GM20431 (cell line): ENCODE measurements around the gene SNRK.

ENCODE experiments used
- in situ Hi-C: fragments of 300-500 bp; cut with MseI, MboI; formaldehyde crosslinking; loops from one replicate; pipeline ENCODE4 v1.15.0; 2020; ENCODE audit warnings: low sequenced_read_pairs; ENCODE audit not compliant: unreplicated experiment

Gene SNRK, protein sequence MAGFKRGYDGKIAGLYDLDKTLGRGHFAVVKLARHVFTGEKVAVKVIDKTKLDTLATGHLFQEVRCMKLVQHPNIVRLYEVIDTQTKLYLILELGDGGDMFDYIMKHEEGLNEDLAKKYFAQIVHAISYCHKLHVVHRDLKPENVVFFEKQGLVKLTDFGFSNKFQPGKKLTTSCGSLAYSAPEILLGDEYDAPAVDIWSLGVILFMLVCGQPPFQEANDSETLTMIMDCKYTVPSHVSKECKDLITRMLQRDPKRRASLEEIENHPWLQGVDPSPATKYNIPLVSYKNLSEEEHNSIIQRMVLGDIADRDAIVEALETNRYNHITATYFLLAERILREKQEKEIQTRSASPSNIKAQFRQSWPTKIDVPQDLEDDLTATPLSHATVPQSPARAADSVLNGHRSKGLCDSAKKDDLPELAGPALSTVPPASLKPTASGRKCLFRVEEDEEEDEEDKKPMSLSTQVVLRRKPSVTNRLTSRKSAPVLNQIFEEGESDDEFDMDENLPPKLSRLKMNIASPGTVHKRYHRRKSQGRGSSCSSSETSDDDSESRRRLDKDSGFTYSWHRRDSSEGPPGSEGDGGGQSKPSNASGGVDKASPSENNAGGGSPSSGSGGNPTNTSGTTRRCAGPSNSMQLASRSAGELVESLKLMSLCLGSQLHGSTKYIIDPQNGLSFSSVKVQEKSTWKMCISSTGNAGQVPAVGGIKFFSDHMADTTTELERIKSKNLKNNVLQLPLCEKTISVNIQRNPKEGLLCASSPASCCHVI

DNA sequence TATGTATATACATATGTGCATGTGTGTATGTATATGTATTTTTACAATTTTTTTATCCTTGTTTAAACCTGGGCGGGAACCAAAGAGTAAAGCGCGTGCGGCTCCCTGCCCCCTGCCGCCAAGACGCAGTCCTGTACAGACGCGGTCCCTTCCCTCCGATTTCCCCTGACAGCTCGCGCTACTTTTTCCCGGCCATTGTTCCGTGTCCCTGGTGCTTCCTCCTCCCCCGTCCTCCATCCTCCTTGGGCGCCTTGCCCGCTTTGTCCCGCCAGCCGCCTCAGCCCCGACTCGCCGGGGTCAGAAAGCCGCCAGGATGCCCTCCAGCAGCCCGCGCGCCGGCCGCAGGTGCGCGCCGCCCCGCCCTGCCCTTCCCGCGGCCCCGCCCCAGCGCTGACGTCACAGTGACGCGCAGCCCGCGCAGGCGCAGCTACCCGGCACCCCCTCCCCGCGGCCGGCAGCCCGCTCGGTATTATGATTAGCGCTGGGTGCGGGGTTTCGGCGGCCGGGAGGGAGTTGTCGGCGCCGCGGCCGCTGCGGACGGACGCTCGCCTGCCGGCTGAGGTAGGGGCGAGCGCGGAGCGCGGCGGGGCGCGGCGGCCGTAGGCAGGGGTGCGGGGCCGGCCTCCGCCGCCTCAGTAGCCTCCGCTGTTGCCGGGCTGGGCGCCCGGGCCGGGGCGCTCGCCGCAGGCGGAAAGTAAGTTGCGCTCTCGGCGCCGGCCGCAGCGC lies at the start of gene SNRK:
Gene SNRK, plus strand, starts transcription at position 426 of the 726 bp plus-strand sequence. CDS start 16,664 bp downstream, outside the sequence.
- in situ Hi-C loops, result no loop called here

DNA sequence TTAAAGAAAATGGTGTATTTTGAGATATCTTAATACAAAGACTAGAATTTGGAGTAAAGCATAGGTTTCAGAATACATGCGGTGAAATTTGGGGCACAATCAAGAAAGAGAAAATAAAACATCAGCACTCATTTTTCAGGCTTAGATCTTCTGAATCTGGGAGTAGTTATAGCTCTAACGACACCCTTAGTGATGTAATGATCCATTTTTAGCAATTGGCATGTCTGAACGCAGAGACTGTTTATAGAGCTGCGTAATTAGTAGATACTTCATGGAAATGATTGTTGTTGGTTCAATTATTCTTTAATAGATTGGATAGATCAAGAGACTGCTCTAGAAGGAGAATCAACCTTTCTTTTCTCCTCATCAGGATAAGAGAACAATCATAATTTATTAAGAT lies 47.5 kb upstream of the SNRK start:
- in situ Hi-C loops, result no loop called here

DNA sequence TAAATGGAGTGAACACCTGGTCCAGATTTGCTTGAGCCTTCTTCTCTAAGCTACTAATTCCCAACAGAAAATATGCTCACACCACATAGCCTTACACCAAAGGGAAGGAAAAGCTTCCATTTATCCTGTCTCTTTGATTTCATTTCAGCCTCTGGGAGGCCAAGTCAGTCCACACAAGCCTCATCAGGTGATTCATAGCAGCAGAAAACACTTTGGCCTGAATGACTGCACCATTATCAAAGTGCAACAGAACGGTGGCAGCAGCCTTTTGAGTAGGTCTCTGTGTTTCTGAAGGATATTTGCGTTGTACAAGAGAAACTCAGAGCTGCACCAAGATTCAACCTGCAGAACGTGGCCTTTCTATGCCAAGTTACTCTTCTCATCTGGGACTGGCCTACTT lies 46.6 kb upstream of the SNRK start:
- in situ Hi-C loops, result no loop called here

DNA sequence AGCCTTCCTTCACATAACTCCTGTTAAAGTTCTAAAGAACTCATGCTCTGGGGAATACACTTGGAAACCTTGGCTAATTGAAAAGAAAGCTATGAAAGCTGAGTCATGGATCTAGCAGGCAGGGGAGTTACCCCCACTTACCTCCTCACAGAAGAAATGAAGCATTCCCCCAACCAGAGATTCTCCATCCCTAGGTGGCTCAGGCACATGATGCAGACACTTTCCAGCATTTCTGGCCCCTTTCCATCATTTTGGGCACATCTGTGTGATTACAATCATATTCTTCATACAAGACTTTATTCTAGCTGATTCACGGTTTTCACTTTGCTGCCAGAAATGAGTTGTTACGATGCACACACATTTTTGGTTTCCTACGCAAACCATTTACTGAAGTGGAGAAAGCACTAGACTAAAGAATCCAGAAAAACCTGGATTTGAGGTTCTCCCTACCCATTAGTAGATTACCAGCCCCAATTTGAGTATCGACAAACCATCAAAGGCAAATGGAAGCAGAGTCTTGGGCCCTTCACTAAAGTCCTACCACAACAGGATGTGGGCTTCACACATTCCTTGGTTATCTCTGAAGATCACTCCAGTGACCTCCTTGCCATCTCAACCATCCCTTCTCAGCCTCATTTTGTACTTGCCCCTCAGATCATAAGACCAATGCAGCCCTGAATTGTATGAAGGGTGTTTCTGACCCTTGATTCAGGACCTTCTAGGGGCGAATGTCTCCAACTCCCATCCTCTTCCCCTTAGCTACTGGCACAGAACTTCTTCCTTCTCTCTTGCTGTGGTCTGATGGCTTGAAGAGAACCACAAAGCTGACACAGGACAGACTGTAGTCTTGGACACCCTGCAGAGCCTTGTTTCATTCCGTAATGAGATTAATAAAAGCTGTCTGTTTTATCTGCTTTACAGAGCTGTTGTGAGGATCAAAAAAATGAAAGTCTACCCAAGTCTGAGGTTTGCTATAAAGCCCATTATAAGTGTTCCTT lies 42.5 kb upstream of the SNRK start:
- in situ Hi-C loops, result no loop called here

DNA sequence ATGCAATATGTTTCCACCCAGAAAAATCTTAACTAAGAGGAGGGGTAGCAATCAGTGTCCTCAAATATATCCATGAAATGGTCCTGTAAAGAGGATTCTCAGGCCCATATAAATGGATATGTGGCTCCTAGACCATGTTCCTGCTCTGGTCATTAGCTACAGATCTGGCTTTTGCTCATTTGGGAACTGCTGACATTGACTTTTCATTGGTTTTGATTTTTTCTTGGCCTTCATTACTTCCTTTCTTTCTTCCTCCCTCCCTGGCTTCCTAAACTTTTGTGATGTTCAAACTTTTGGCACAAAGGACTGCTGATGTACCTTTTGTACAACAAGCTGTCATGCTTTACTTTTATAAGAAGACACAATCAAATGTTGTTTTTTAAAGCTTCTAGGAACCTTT lies 41.6 kb upstream of the SNRK start:
- in situ Hi-C loops, result no loop called here

DNA sequence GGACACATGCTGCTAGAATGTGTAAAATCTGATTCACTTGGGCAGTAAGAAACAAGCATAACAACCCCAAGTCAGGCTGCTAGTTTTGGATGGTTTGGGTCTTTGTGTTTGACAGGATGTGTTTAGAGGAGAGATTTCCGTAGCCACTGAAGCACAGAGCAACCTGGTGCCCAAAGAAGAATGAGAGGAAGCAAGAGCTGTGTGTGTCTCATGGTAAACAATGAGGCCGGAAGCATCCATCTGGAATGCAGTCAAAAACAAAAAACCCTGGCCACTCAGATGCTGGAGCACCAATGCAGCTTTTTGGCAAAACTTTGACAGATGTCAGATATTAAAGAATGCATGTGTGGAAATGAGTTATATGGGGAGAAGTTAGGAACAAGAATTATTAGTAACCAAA lies 39.4 kb upstream of the SNRK start:
- in situ Hi-C loops, result no loop called here

DNA sequence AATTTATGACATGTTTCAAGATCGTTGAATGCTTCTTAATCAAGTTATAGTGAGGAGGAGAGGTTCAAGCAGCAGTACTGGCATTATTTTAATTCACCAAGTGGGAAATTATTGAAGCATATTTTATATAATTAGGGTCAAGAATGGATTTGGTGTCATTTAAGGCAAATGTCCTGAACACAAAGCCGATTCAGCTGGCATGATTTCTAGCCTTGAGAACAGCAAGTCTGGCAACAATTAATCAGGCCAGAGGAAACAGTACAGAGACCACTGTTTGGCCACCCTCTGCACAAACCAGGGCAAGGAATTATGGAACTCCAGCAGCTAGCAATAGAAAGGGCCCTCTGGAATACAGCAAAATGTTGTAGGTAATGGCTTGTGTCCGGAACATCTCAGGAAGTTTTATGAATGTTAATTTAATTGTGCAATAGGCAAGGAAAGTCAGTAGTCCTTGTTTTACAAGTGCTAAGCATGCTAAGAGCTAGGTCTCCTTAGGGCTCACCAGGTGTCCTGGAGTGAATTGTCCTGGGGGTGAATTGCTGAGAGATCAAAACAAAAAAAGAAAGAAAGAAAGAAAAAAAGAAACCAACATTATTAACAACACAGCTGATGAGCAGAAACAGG lies 38.7 kb upstream of the SNRK start:
- in situ Hi-C loops, result no loop called here

DNA sequence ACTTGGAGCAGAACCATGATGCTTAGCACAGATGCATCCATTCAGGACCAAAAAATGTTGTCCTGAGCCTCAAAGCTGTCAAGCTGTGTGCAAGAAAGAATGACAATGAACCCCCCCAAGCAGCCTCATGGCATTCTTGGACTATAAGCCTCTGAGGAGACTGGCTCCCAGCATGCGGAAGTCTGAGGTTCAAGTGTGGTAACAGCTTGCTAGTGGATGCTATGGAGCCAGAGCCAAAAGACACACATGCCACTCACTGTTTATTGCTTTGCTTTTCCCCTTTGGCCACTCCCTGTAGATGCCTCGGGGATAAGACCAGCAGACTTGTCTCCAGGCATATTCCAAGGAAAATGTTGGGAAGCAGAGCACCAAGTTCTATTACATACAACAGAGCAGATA lies 38.2 kb upstream of the SNRK start:
- in situ Hi-C loops, result no loop called here

DNA sequence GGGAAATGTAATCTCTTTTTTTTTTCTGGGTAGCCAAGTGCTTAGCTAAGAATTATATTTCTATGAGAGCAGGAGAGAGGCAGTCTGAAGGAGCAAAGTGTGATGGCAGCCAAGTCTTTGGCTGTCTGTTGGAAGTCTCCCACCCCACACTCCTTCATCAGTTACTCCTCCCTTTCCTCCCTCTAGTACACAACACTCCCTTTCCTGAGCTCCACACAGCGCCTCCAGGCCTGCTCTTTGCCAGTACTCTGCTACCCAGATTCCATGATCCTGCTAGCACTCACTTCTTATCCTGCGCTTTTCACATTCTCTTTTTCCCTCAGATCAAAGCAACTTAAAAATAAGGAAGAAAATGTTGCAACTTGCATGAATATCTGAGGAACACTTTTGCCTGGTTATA lies 37.4 kb upstream of the SNRK start:
- in situ Hi-C loops, result no loop called here

DNA sequence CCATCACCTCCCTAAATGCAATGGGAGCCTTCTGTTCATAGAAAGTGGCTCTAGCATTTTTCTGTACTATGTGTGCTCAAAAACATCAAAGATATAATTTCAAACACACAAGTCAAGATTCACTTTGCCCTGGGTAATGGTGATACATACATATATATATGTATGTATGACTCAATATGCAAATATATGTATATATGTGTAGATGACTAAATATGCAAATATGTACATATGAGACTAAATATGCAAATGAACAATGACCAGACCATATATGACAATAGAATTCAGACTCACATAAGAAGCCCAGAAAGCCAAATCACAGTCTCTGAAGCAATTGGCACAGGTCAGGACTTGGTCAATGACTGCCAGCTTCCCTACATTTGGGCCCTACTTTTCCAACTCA lies 36.9 kb upstream of the SNRK start:
- in situ Hi-C loops, result no loop called here

DNA sequence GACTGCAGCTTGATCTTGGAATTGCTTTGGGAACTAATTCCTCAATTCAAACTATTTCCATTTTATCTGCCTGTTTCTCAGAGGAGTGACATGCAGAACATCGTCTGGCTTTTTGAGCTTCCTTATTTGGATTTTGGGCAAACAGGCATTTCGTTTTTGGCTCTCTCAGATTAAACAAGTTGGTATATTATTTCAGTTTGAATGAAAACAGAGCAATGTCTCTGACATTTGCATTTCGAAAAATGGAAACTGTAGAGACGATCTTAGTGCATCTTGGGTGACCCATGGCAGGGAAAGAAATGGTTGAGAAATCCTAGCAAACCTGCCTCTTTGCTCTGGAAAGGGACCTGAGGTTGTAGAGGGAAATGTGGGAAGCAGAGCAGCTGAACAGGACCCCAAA lies 33.0 kb upstream of the SNRK start:
- in situ Hi-C loops, result no loop called here

DNA sequence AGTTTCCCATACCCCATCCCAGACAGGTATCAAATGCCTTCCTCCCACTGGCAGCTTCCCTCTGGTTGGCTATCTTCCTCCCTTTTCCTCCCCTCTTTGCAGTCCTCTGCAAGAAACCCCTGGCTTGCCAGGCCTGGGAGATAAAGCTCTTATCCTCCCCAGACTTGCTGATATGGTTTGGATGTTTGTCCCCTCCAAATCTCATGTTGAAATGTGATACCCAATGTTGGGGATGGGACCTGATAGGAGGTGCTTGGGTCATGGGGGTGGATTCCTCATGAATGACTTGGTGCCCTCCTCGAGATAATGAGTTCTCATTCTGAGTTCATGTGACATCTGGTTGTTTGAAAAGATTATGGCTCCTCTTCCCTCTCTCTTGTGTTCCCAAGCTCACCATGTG lies 32.2 kb upstream of the SNRK start:
- in situ Hi-C loops, result no loop called here

DNA sequence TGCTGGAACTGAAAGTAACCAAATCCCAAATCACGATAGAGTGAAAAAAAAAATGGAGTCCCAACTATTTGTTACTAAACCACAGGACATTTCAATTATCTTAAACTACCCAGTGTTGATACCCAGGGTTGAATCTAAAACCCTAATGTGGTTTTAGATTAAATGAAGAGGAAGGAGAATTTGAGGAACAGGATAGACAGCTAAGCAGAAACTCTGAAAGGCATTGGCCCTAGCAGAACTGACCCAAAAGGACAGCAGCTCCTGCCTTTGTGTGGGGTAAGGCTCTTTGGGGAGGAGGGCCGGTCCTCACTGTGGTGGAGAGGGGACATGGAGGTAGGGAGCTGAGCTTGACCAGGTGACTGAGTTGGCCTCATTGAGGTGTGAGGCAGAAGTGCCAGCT lies 30.7 kb upstream of the SNRK start:
- in situ Hi-C loops, result no loop called here

DNA sequence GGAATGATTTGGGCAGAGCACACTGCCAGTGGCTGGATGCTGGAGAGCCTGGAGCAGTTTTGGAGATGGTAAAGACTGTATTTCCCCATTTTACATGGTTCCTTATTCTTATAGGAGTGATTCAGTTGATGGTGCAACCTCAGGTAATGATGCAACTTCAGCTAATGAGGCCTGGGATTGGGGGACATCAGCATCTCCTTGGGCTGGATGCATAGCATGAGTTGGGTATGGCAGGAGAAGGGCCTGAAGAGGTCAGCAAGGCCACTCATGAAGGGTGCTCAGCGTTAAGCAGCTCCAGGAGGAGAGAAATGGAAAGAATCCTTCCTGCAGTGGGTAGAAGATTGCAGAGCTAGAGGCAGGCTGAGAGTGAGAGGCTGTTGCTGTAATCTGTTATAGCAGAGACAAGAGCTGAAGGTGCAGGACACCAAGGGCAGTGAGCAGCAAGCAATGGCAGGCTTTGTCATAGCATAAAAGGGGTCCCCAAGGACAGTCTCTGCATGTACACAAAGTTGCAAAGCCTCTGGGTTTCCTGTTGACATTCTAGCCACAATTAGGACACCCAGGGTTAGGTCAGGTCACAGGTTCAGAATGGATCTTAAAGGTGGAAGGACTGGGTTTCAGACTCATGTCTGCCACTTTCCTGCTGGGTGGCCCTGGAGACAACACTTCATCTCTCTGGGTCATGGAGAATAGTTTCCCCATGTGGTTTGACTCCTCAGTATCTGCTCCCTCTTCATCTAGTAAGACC lies 29.5 kb upstream of the SNRK start:
- in situ Hi-C loops, result no loop called here

DNA sequence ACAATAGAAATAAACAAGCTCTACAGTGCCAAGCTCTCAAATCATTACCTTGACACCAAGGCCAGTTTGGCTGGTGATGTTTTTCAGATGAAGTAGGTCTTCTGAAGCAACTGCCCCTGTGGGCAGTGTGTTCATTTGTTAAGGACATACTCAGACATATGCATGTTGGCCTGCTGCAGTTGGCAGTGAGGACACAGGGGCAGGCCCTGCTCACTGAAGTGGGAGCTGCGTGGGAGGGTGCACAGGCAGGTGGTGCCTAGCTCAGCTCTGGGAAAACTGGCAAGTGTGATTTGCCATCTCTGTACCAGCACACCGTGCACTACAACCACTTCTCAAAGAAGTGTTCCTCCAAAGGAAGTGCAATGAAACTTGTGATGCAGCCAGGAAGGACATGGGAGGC lies 28.5 kb upstream of the SNRK start:
- in situ Hi-C loops, result no loop called here

DNA sequence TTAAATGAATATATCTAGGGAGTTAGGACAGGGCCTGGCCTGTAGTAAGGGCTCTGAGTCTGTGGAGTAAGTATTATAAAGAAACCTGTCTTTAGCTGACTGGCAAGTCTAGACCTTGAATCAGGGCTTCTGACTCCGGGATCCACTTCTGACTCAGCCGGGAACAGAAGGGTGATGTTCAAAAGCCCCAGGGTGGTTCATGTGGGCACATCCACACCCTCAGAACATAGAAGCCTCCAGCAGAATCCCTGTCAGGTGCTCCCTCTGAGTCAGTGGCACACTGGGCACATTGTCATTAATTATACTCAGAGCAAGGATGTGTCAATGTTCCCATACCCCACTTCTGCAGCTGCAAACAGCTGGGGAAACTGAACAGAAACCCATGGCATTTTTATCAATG lies 26.7 kb upstream of the SNRK start:
- in situ Hi-C loops, result no loop called here

DNA sequence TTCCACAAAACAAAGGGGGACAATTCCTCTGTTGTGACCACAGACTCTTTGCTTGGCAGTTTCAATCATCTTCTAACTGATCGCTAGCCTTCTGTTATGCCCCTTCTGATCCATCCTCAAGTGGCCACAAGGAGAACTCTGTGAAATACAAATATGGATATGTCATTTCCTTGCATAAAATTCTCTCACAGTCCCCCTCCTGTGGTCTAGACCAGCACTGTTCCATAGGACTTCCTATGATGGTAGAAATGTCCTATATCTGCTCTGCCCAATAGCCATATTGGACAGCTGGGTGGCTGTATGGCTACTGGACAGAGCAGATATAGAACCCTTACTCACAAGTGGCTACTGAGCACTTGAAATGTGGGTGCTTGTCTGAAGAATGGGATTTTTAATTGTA lies 25.9 kb upstream of the SNRK start:
- in situ Hi-C loops, result no loop called here

DNA sequence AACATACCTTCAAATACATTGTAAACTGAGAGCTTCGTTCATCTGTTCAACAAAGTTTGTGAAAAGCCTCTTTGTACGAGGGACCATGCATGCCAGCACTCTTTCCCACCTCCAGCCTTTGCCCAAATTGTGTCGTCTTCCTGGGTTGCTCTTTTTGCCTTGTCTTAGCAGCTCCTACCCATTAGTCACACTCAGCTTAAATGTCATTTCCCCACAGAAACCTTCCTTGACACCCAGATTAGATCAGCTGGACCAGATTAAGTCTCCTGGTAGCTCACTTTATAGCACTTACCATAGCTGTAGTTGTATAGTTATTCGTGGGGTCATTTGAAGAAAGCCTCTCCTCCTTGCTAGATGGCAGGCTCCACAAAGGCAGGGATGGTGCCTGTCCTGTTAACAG lies 24.1 kb upstream of the SNRK start:
- in situ Hi-C loops, result no loop called here

DNA sequence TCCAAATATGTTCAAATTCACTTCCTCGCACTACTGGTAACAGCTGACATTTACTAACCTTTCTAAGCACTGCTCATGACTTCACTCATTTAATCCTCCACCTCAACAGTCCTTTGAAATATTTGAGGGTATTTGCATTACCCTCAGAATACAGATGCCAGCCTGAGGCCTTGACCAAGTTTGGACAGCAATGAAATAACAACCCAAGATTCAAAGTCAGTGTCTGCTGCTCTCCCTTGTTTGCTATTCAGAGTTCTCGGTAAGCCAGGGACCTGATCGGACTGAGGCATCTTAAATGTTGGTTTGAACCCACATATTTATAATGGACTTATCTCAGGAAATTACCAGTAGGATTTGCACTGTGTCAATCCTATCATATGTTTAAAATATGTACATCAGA lies 19.9 kb upstream of the SNRK start:
- in situ Hi-C loops, result no loop called here
